ENCODE measurements around the gene MAPKAPK2. TPM values are rescaled to one million over a fixed set of nuclear protein-coding genes. Genes with fewer than 3 reads are reported as not detected.

MAPKAPK2 gene
- total RNA-seq, 4 donors from 2014 or later: 45.0 to 77.4 (median 55.5) TPM

DNA sequence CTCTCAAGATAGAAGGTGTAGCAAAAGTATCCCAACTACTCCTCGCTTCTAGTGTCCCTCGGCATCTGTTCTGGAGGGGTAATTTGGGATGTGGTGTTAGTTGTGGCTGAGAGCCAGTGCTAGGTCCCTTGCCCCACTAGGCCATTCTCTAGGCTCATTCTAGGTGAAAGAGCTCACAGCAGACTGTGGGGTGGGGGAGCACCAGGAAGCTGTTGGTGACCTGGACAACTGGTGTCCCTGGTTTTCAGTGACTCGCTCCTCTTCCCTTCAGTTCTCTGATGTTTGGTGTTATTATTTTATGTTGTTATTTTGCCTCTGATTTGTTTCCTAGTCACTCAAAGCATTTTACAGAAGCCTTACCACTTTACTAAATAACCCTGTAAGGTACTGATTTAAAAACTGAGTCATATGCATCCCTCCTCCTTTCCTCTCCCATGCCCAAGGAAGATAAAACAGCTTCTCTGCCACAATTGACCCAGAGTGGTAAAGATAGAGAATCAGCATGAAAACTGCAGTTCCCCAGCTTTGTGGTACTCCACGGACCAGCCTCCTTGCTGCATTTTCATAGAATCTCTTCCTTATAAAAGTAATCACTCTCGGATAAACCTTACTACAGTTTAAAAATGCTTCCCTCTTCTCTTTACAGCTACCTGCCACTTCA lies 35.3 kb upstream of the MAPKAPK2 start:
- no peak overlapping the region for H3K4me3 ChIP-seq
- no peak for ATAC-seq
- H3K4me1 ChIP-seq: peaks cover 0 to 8% (median 0%) of the 10 kb centered on the region in 3 donors
- no peak overlapping the region for H3K27ac ChIP-seq
- WGBS, 2 donors (ENCODE audit: low coverage in 1 of 2): 82 to 84% methylated on average over 3 to 5 of the region's 5 CpGs
- H3K9me3 ChIP-seq: no peaks in the 10 kb centered on the region
- TF ChIP-seq POLR2A (IDR thresholded peaks at IDR 0.05) (no peak), EP300 (IDR thresholded peaks at IDR 0.05) (no peak), POLR2AphosphoS5 (IDR thresholded peaks at IDR 0.05) (no peak)
- TF ChIP-seq, protein P1, sequence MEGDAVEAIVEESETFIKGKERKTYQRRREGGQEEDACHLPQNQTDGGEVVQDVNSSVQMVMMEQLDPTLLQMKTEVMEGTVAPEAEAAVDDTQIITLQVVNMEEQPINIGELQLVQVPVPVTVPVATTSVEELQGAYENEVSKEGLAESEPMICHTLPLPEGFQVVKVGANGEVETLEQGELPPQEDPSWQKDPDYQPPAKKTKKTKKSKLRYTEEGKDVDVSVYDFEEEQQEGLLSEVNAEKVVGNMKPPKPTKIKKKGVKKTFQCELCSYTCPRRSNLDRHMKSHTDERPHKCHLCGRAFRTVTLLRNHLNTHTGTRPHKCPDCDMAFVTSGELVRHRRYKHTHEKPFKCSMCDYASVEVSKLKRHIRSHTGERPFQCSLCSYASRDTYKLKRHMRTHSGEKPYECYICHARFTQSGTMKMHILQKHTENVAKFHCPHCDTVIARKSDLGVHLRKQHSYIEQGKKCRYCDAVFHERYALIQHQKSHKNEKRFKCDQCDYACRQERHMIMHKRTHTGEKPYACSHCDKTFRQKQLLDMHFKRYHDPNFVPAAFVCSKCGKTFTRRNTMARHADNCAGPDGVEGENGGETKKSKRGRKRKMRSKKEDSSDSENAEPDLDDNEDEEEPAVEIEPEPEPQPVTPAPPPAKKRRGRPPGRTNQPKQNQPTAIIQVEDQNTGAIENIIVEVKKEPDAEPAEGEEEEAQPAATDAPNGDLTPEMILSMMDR (IDR thresholded peaks at IDR 0.05): no peak
- H3K27me3 ChIP-seq: no peaks in the 10 kb centered on the region
- H3K36me3 ChIP-seq: peaks cover 3 to 46% of the 10 kb centered on the region in 2 donors

DNA sequence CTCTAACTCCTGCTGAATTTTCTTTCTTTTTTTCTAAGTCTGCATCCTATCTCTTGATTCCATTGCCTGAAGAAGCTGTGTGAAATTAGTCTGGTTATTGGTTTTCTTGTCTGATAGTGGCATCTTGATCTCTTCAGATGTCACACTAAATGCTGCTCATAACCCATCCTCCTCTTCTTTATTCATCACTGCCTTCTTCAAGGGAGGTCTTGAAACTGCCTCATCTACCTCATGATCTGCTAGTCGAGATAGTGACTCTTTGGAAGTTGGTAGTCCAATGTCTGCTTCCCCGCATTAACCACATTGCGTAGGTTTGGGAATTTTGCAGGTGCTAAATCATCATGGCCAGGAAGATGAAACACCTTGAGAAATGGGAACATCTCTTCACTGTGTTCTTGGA lies 33.7 kb upstream of the MAPKAPK2 start:
- peaks cover 0 to 22% (median 0%) of the 10 kb centered on the region in 3 donors for H3K4me1 ChIP-seq
- no peak for ATAC-seq

DNA sequence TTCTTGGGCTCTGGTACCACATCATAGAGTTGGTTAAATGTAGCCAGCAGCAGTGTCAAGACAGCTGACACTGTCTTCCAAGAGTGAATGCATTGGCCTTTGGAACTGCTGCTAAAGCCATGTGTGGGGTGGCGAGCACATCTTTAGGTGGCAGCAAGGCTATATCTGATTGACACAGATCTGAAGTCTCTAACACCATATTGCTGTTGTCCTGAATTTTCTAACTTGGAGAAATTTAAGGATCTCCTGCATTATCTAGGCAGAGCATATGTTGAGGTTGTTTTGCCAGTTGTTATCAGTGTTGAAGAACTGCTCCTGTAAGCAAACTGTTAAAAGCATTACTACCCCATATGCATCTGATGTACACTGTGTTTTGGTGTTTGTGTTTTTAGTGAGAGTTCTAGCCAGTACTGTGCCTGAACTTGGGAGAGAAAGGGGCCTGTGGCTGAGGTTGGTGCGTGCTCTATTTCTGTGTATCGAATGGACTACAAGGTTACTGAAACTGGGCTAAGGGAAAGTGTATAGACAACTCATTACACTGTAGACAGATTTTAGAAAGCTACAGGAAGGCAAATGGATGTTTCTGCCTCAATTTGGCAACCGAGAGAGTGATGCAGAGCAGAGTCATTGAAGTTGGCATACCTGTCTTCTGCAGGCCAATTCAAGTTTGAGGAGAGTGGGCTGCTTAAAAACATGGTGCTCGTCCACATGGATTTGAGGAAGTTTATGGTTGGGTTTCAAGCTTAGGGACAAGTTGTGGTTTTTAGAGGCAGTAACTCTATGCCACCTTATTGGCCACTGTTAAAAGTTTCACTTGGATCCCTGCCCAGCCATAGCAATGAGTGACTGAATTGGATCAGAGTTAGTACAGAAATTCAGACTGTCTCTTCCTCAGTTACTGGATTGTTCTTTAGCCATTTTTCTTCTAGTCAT lies 32.5 kb upstream of the MAPKAPK2 start:
- H3K36me3 ChIP-seq: peaks cover 3 to 41% of the 10 kb centered on the region in 2 donors
- no peak for ATAC-seq
- H3K27ac ChIP-seq: no peak overlapping the region
- H3K4me3 ChIP-seq: no peak overlapping the region
- peaks cover 0 to 22% (median 0%) of the 10 kb centered on the region in 3 donors for H3K4me1 ChIP-seq
- no peaks in the 10 kb centered on the region for H3K9me3 ChIP-seq
- no peaks in the 10 kb centered on the region for H3K27me3 ChIP-seq
- TF ChIP-seq EP300 (IDR thresholded peaks at IDR 0.05) (no peak), POLR2A (IDR thresholded peaks at IDR 0.05) (no peak), POLR2AphosphoS5 (IDR thresholded peaks at IDR 0.05) (no peak)
- TF ChIP-seq, protein P1 (IDR thresholded peaks at IDR 0.05): no peak
- 94 to 96% methylated on average over 4 to 5 of the region's 5 CpGs for WGBS, 2 donors (ENCODE audit: low coverage in 1 of 2)

More for the DNA sequence above, 33.7 kb upstream of the MAPKAPK2 start:
- TF ChIP-seq, protein P1 (IDR thresholded peaks at IDR 0.05): no peak
- TF ChIP-seq POLR2AphosphoS5 (IDR thresholded peaks at IDR 0.05): no peak
- TF ChIP-seq POLR2A (IDR thresholded peaks at IDR 0.05): no peak
- TF ChIP-seq EP300 (IDR thresholded peaks at IDR 0.05): no peak
- Histone ChIP-seq H3K9me3 (no peaks in the 10 kb centered on the region), H3K36me3 (peaks cover 3 to 41% of the 10 kb centered on the region in 2 donors), H3K27me3 (no peaks in the 10 kb centered on the region), H3K4me3 (no peak overlapping the region), H3K27ac (no peak overlapping the region)
- WGBS, 2 donors (ENCODE audit: low coverage in 1 of 2): 93% methylated on average over 2 to 3 of the region's 3 CpGs

DNA sequence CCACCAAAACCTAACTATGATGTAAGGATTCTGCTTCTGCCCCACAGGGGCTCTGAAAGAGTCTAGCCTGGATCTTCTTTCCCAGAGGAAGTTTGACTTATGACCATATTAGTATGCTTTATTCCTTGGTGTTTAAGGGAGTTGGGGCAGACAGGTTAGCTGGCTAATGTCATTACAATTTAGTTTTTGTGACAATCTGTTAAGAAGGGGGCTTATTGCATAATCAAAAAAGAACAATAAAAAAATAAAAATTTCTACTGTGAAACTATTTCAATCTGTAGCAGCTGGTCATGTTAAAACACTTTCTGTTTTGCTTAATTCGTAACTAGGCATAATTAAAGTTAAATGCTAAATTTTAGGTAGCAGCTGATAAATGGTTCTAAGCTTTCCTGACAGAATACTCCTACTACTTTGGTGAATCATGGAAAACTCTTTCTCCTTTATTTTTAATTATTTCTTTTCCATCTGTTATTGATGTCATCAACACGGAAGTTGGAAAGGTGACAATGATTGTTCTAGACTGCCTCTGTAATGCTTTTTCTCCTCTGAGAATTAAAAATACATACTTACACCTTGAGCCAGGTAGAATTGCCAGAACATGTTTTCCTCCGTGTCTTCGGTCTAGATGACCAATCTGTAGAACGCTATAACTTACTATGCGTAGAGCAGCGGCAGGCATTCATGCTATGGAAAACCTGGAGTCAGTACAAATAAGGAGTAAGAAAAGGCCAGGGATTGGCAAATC lies 30.8 kb upstream of the MAPKAPK2 start:
- WGBS, 2 donors (ENCODE audit: low coverage in 1 of 2): 55 to 58% methylated on average over 6 to 7 of the region's 7 CpGs
- Histone ChIP-seq H3K27ac (peak overlapping the region in 1 of 4 donors; percentile 43), H3K4me3 (no peak overlapping the region), H3K9me3 (no peaks in the 10 kb centered on the region), H3K36me3 (peaks cover 0 to 24% of the 10 kb centered on the region in 2 donors), H3K4me1 (peaks cover 0 to 33% (median 0%) of the 10 kb centered on the region in 3 donors), H3K27me3 (no peaks in the 10 kb centered on the region)
- TF ChIP-seq POLR2A (IDR thresholded peaks at IDR 0.05) (no peak), EP300 (IDR thresholded peaks at IDR 0.05) (no peak), POLR2AphosphoS5 (IDR thresholded peaks at IDR 0.05) (no peak)
- TF ChIP-seq, protein P1 (IDR thresholded peaks at IDR 0.05): no peak
- no peak for ATAC-seq
